DND-41 (cell line): Measurements from ENCODE around the gene NPHS1.

Experiments
- CTCF ChIP-seq: IDR thresholded peaks from 2 replicates; pipeline ENCODE4 v1.5.1; 2012; ENCODE audit warnings: borderline replicate concordance, low read length, moderate library complexity, mild to moderate bottlenecking; ENCODE audit not compliant: poor library complexity, severe bottlenecking; ENCODE audit errors: extremely low read depth
- EZH2 ChIP-seq: IDR thresholded peaks from 3 replicates; pipeline ENCODE4 v1.6.1; 2012; ENCODE audit warnings: borderline replicate concordance, low read depth, mild to moderate bottlenecking, moderate library complexity, low read length, inconsistent platforms; ENCODE audit not compliant: severe bottlenecking

- no peak for TF ChIP-seq EZH2
- TF ChIP-seq CTCF, result no peak
These were observed 62.9 kb downstream of the NPHS1 start for GRCh38 chr19:35789195-35789977.
